ENCODE data around the gene CAND1. TPM values are rescaled to one million over a fixed set of nuclear protein-coding genes. Genes with fewer than 3 reads are reported as not detected.

CAND1 gene
- total and polyA plus RNA-seq, 2 of the 8 experiments (the other 6 are each of a cell fraction or from before 2014, with no cell fraction given): 39.4 to 271 TPM

DNA sequence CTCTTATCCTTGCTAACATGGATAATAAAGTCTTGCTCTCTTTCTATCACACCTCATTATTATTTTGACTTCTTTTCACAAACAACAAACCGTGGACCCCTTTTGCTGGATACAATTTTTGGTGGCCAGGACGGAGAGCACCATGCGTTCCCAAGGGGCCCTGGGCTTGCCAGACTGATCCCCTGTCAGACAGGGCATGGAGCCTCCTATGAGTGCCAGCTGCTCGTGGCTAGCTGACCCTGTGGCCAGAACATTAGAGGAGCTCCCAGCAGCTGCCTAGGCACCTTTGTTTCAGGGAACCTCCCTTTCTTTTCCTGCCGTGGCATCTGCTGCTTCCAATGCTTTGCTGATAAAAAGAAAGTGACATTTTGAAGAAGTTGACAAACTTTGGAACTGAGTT lies 12.5 kb upstream of the CAND1 start:
- Histone ChIP-seq H3K79me2 (ENCODE audit: control insufficient read depth in 1 of 2, insufficient read depth in 2 of 2, low read length in 2 of 2) (no peaks in the 10 kb centered on the region), H3K4ac (replicated peaks; ENCODE audit: insufficient read length, low read depth, low read length) (no peak overlapping the region), H4K20me1 (replicated peaks in 1 of 2; ENCODE audit: control insufficient read depth in 1 of 2, insufficient read depth in 2 of 2, low read length in 2 of 2) (no peaks in the 10 kb centered on the region), H4K8ac (ENCODE audit: extremely low read depth, insufficient read depth, low read length) (no peak overlapping the region), H2AFZ (ENCODE audit: low read length) (peak overlapping the region; percentile 76; the same call in 1 of the 2 replicates), H3K4me1 (replicated peaks in 1 of 4; ENCODE audit: control insufficient read depth in 3 of 4, insufficient read depth in 4 of 4, low read length in 3 of 4) (no peaks in the 10 kb centered on the region), H2BK12ac (ENCODE audit: low read depth, low read length) (no peak overlapping the region), H2BK15ac (ENCODE audit: low read length) (no peak overlapping the region), H2BK120ac (replicated peaks; ENCODE audit: low read depth, low read length) (no peak overlapping the region), H3K27me3 (replicated peaks in 1 of 4; ENCODE audit: control insufficient read depth in 3 of 4, extremely low read depth in 1 of 4, insufficient read depth in 3 of 4, low read length in 3 of 4) (no peaks in the 10 kb centered on the region), H2AK5ac (ENCODE audit: low read depth, low read length) (no peak overlapping the region), H3K4me3 (ENCODE audit: extremely low read depth in 1 of 4, insufficient read depth in 2 of 4, low read depth in 3 of 4, low read length in 4 of 4) (no peak overlapping the region), H3K23me2 (ENCODE audit: low read depth, low read length) (no peaks in the 10 kb centered on the region), H3K18ac (ENCODE audit: extremely low read depth, low read length) (no peak overlapping the region), H3K23ac (ENCODE audit: insufficient read length) (no peak overlapping the region), H4K5ac (ENCODE audit: insufficient read length, low read depth, low read length) (no peak overlapping the region), H3K79me1 (ENCODE audit: low read depth, low read length) (no peaks in the 10 kb centered on the region), H4K91ac (replicated peaks; ENCODE audit: insufficient read length, low read length) (no peak overlapping the region), H3K9me3 (ENCODE audit: insufficient read depth in 2 of 2, low read depth in 1 of 2, low read length in 1 of 2) (no peaks in the 10 kb centered on the region), H2BK5ac (ENCODE audit: low read depth, low read length) (no peak overlapping the region), H2BK20ac (ENCODE audit: low read length) (no peak overlapping the region), H3K14ac (ENCODE audit: insufficient read length) (no peak overlapping the region), H3K56ac (replicated peaks; ENCODE audit: insufficient read length, low read depth, low read length) (no peak overlapping the region), H3K9ac (replicated peaks in 1 of 4; ENCODE audit: extremely low read depth in 1 of 4, low read depth in 3 of 4, low read length in 3 of 4) (no peak overlapping the region), H3K27ac (ENCODE audit: low read depth, low read length) (no peak overlapping the region), H3K36me3 (ENCODE audit: control insufficient read depth in 2 of 4, insufficient read depth in 4 of 4, low read length in 3 of 4) (no peaks in the 10 kb centered on the region), H3K4me2 (ENCODE audit: insufficient read depth in 1 of 2, low read depth in 2 of 2, low read length in 2 of 2) (no peak overlapping the region)
- no peak for DNase-seq (ENCODE audit: low read depth in 1 of 2, low spot score in 2 of 2)
- FAIRE-seq: no peak
- 93% methylated on average over 5 of the region's 5 CpGs; no CpG with 5 or more reads in 1 of the 2 experiments for WGBS, 2 experiments (ENCODE audit: extremely low coverage in 1 of 2, insufficient coverage in 1 of 2, insufficient read length in 1 of 2, insufficient replicate concordance in 2 of 2, low coverage in 1 of 2, low lambda C conversion rate in 2 of 2, missing lambda C conversion rate in 1 of 2)
- ChIA-PET POLR2A (ENCODE audit: partially characterized antibody) (interaction anchor here (6.0 kb wide), 1 partner anchor 12 kb away, joined by 36 read pairs; the partner anchor contains the start of gene CAND1), CTCF (ENCODE audit: partially characterized antibody) (interaction anchor here (0.7 kb wide), 1 partner anchor 35 kb away, joined by 3 read pairs; no protein-coding TSS in a partner anchor)
- TF ChIP-seq CHD1 (IDR thresholded peaks at IDR 0.05; ENCODE audit: low read depth, low read length) (no peak), KDM1A (IDR thresholded peaks at IDR 0.05; ENCODE audit: borderline replicate concordance, low read length) (no peak), ASH2L (IDR thresholded peaks at IDR 0.05; ENCODE audit: low read length) (no peak), YY1 (IDR thresholded peaks at IDR 0.05; ENCODE audit: low read depth, low read length) (no peak), KDM4A (IDR thresholded peaks at IDR 0.05; ENCODE audit: low read depth, low read length, severe bottlenecking) (no peak), RNF2 (IDR thresholded peaks at IDR 0.05; ENCODE audit: borderline replicate concordance, low read depth, low read length, missing control alignments, poor library complexity, severe bottlenecking) (no peak), SIRT6 (IDR thresholded peaks at IDR 0.05; ENCODE audit: low read length) (no peak), JUND (IDR thresholded peaks at IDR 0.05; ENCODE audit: low read length) (no peak), ZNF274 (IDR thresholded peaks at IDR 0.05; ENCODE audit: borderline replicate concordance, extremely low read depth, low read length) (no peak), POU5F1 (IDR thresholded peaks at IDR 0.05; ENCODE audit: low read depth, low read length) (no peak), POLR2A (IDR thresholded peaks at IDR 0.05; ENCODE audit: control extremely low read depth in 1 of 2, low read depth in 2 of 2, low read length in 2 of 2) (no peak), NANOG (IDR thresholded peaks at IDR 0.05; ENCODE audit: insufficient read depth, low read depth, low read length, poor library complexity, severe bottlenecking) (no peak)
